Naive thymus-derived CD4-positive, alpha-beta T cell (primary cell): Measurements from ENCODE around the gene ANXA7. TPM values are rescaled to one million over a fixed set of nuclear protein-coding genes. Genes with fewer than 3 reads are reported as not detected.
A peak's percentile ranks its signal among the peaks of the same experiment; 100 is the strongest.

Source experiments
- ATAC-seq: fragments of 150-1000 bp; cut with Tn5 transposase; 2 replicates; pipeline ENCODE4 v1.10.0; 2021; ENCODE audit warnings: mild to moderate bottlenecking, moderate library complexity
- CTCF ChIA-PET: fragments of 350-600 bp; sonication (Branson Sonifier 250); formaldehyde crosslinking; loops from one replicate; lab custom pipeline; 2021; ENCODE audit warnings: antibody characterized with exemption; lab: Charles Lee
- POLR2A ChIA-PET: fragments of 350-600 bp; sonication (Branson Sonifier 250); formaldehyde crosslinking; loops from one replicate; lab custom pipeline; 2021; ENCODE audit warnings: antibody characterized with exemption, inconsistent platforms; lab: Charles Lee
- DNase-seq, 9 donors: peaks; one replicate each; pipeline versions ENCODE4 v3.0.0 to v3.0.0-alpha.2; 2020 to 2022; ENCODE audit warnings: mixed read lengths in 1 of 9
- H3K27ac ChIP-seq: one replicate; pipeline ENCODE4 v1.7.0; 2013; ENCODE audit warnings: mild to moderate bottlenecking, low read depth, low read length, moderate library complexity
- H3K27me3 ChIP-seq, 2 donors: one replicate each; pipeline ENCODE4 v1.7.0; 2013; ENCODE audit warnings: low read length in 2 of 2, mild to moderate bottlenecking in 2 of 2, moderate library complexity in 2 of 2; ENCODE audit not compliant: control insufficient read depth in 2 of 2, insufficient read depth in 2 of 2
- H3K36me3 ChIP-seq, 3 experiments: 1 replicate in 2 of 3; 2 replicates in 1 of 3; pipeline ENCODE4 v1.7.0; 2013; ENCODE audit warnings: low read length in 3 of 3, mild to moderate bottlenecking in 3 of 3, moderate library complexity in 1 of 3; ENCODE audit not compliant: insufficient read depth in 3 of 3, control insufficient read depth in 2 of 3
- H3K4me1 ChIP-seq, 2 donors: one replicate each; pipeline ENCODE4 v1.7.0; 2013; ENCODE audit warnings: low read length in 2 of 2, mild to moderate bottlenecking in 2 of 2, moderate library complexity in 1 of 2; ENCODE audit not compliant: control insufficient read depth in 2 of 2, insufficient read depth in 2 of 2
- H3K4me3 ChIP-seq: 2 replicates; pipeline ENCODE4 v1.7.0; 2013; ENCODE audit warnings: mild to moderate bottlenecking, low read length
- H3K9me3 ChIP-seq, 3 experiments: 1 replicate in 2 of 3; 2 replicates in 1 of 3; pipeline ENCODE4 v1.7.0; 2013; ENCODE audit warnings: low read length in 3 of 3; ENCODE audit not compliant: control insufficient read depth in 2 of 3
- H3K27ac Mint-ChIP-seq, 9 donors: one replicate each; pipeline ENCODE4 v1.8.0; 2020 to 2022; ENCODE audit warnings: mixed read lengths in 9 of 9, mild to moderate bottlenecking in 8 of 9, moderate library complexity in 5 of 9, inconsistent platforms in 2 of 9
- H3K27me3 Mint-ChIP-seq, 5 donors: one replicate each; pipeline ENCODE4 v1.8.0; 2021 to 2022; ENCODE audit warnings: mixed read lengths in 5 of 5, mild to moderate bottlenecking in 1 of 5
- H3K36me3 Mint-ChIP-seq, 5 donors: one replicate each; pipeline ENCODE4 v1.8.0; 2020 to 2022; ENCODE audit warnings: mixed read lengths in 5 of 5, mild to moderate bottlenecking in 3 of 5, inconsistent platforms in 1 of 5
- H3K4me1 Mint-ChIP-seq, 7 donors: one replicate each; pipeline ENCODE4 v1.8.0; 2020 to 2022; ENCODE audit warnings: mixed read lengths in 7 of 7, mild to moderate bottlenecking in 3 of 7, inconsistent platforms in 1 of 7
- H3K4me3 Mint-ChIP-seq, 10 donors: one replicate each; pipeline ENCODE4 v1.8.0; 2020 to 2022; ENCODE audit warnings: mild to moderate bottlenecking in 10 of 10, mixed read lengths in 10 of 10, moderate library complexity in 6 of 10, inconsistent platforms in 2 of 10
- H3K9me3 Mint-ChIP-seq, 11 donors: one replicate each; pipeline ENCODE4 v1.8.0; 2020 to 2022; ENCODE audit warnings: mixed read lengths in 11 of 11, mild to moderate bottlenecking in 4 of 11, inconsistent platforms in 1 of 11, moderate library complexity in 1 of 11
- intact Hi-C, 2 donors: fragments of 100-400 bp; cut with micrococcal nuclease; formaldehyde crosslinking; loops; one replicate each; pipeline ENCODE4 v1.15.1; 2023
- polyA plus RNA-seq, 2 donors: library from polyadenylated mRNA; unstranded; fragments of 300-500 nt; fragmentation: Illumina TruSeq; gene quantifications; one replicate each; pipeline ENCODE4 v1.2.3, GENCODE V29; 2021
- total RNA-seq, 6 experiments: library from RNA in 5 of 6; stranded (reverse) in 5 of 6; gene quantifications; 1 replicate in 5 of 6; 2 replicates in 1 of 6; pipeline ENCODE4 v1.2.3 and lab custom pipeline; 2021 to 2026

Gene ANXA7
- total and polyA plus RNA-seq, 7 experiments from 2014 or later = 74.8 to 205 (median 99.6) TPM

GRCh38 chr10:73358331-73359279 is 55.3 kb downstream of the ANXA7 start, which contains the start of gene CFAP70:
Gene CFAP70 (minus strand): TSS chr10:73358864. CDS start chr10:73354796, 4,068 bp downstream.
- peak within 1 kb of the TSS; percentile 91 to 99 (median 94) for H3K4me3 Mint-ChIP-seq
- H3K27ac Mint-ChIP-seq = peak within 1 kb of the TSS; percentile 92 to 99 (median 97)
- no peaks in the 10 kb centered on the region for H3K27me3 ChIP-seq
- POLR2A ChIA-PET = interaction anchor here (0.9 to 2.3 kb wide), 6 partner anchors 55 to 137 kb away, joined by 3 to 13 read pairs (median 8); partner anchors contain the start of genes ANXA7, DNAJC9, MRPS16 and PPP3CB
- peaks cover 11 to 20% (median 18%) of the 10 kb centered on the region in 7 donors for H3K4me1 Mint-ChIP-seq
- no peaks in the 10 kb centered on the region for H3K9me3 ChIP-seq
- intact Hi-C loops = loop anchor here (1.0 to 5.0 kb wide), 11 partner anchors 56 to 1754 kb away; partner anchors contain the start of genes ANXA7 (in 2 of the 2), MRPS16 (in 2 of the 2), DNAJC9 (in 1 of the 2) and P4HA1 (in 1 of the 2)
- peak; percentile 97 for ATAC-seq
- H3K36me3 ChIP-seq = peaks cover 0 to 4% (median 0%) of the 10 kb centered on the region in 3 experiments
- CTCF ChIA-PET = interaction anchor here (0.6 kb wide), 1 partner anchor 1173 kb away, joined by 3 read pairs; no protein-coding TSS in a partner anchor
- peaks cover 0 to 2% (median 0%) of the 10 kb centered on the region in 11 donors for H3K9me3 Mint-ChIP-seq
- peaks cover 4 to 5% of the 10 kb centered on the region in 2 donors for H3K4me1 ChIP-seq
- peaks cover 0 to 23% (median 0%) of the 10 kb centered on the region in 5 donors for H3K27me3 Mint-ChIP-seq
- H3K4me3 ChIP-seq = peak within 1 kb of the TSS; percentile 70
- H3K27ac ChIP-seq = peak within 1 kb of the TSS; percentile 85
- DNase-seq = peak; percentile 79 to 97 (median 95)
- peaks cover 0 to 10% (median 7%) of the 10 kb centered on the region in 5 donors for H3K36me3 Mint-ChIP-seq

- DNase-seq = no peak
- ChIA-PET POLR2A (interaction anchor here (0.7 to 2.3 kb wide), 7 partner anchors 9 to 137 kb away, joined by 3 to 13 read pairs (median 7); partner anchors contain the start of genes ANXA7, DNAJC9, MRPS16 and PPP3CB), CTCF (interaction anchor here (0.6 to 1.3 kb wide), 2 partner anchors 94 to 1172 kb away, joined by 3 read pairs; no protein-coding TSS in a partner anchor)
- peaks cover 0 to 23% (median 0%) of the 10 kb centered on the region in 5 donors for H3K27me3 Mint-ChIP-seq
- no peak for ATAC-seq
- H3K36me3 Mint-ChIP-seq = peaks cover 0 to 10% (median 5%) of the 10 kb centered on the region in 5 donors
- peaks cover 11 to 20% (median 18%) of the 10 kb centered on the region in 7 donors for H3K4me1 Mint-ChIP-seq
- peaks cover 4 to 5% of the 10 kb centered on the region in 2 donors for H3K4me1 ChIP-seq
- no peaks in the 10 kb centered on the region for H3K9me3 ChIP-seq
- peak overlapping the region; percentile 92 to 99 (median 97) for H3K27ac Mint-ChIP-seq
- H3K9me3 Mint-ChIP-seq = peaks cover 0 to 2% (median 0%) of the 10 kb centered on the region in 11 donors
- intact Hi-C loops = loop anchor here (1.0 to 5.0 kb wide), 11 partner anchors 56 to 1754 kb away; partner anchors contain the start of genes ANXA7 (in 2 of the 2), MRPS16 (in 2 of the 2), DNAJC9 (in 1 of the 2) and P4HA1 (in 1 of the 2)
- peak overlapping the region; percentile 91 to 99 (median 94) for H3K4me3 Mint-ChIP-seq
- H3K4me3 ChIP-seq = peak overlapping the region; percentile 70
- no peaks in the 10 kb centered on the region for H3K27me3 ChIP-seq
- peak overlapping the region; percentile 85 for H3K27ac ChIP-seq
- peaks cover 0 to 4% (median 0%) of the 10 kb centered on the region in 3 experiments for H3K36me3 ChIP-seq
Observed at GRCh38 chr10:73357821-73358220, 56.0 kb downstream of the ANXA7 start.

- H3K9me3 Mint-ChIP-seq = peaks cover 0 to 2% (median 0%) of the 10 kb centered on the region in 11 donors
- ATAC-seq = no peak
Observed at GRCh38 chr10:73357166-73357565, 56.7 kb downstream of the ANXA7 start.

GRCh38 chr10:73344269-73344668 is 69.6 kb downstream of the ANXA7 start:
- CTCF ChIA-PET = no interaction called here
- Histone ChIP-seq H3K27me3 (no peaks in the 10 kb centered on the region), H3K36me3 (no peaks in the 10 kb centered on the region), H3K4me3 (no peak overlapping the region), H3K9me3 (no peaks in the 10 kb centered on the region), H3K27ac (no peak overlapping the region), H3K4me1 (no peaks in the 10 kb centered on the region)
- ATAC-seq (no peak), DNase-seq (no peak)
- intact Hi-C loops = no loop called here
- POLR2A ChIA-PET = no interaction called here
- peaks cover 0 to 8% (median 0%) of the 10 kb centered on the region in 5 donors for H3K27me3 Mint-ChIP-seq
- H3K4me1 Mint-ChIP-seq = no peaks in the 10 kb centered on the region
- H3K9me3 Mint-ChIP-seq = no peaks in the 10 kb centered on the region
- peaks cover 0 to 19% (median 6%) of the 10 kb centered on the region in 5 donors for H3K36me3 Mint-ChIP-seq
- H3K4me3 Mint-ChIP-seq = no peak overlapping the region
- no peak overlapping the region for H3K27ac Mint-ChIP-seq

More at GRCh38 chr10:73357166-73357565, 56.7 kb downstream of the ANXA7 start:
- Histone ChIP-seq H3K4me3 (no peak overlapping the region), H3K27me3 (no peaks in the 10 kb centered on the region), H3K9me3 (no peaks in the 10 kb centered on the region), H3K4me1 (peaks cover 4 to 5% of the 10 kb centered on the region in 2 donors), H3K36me3 (peaks cover 0 to 4% (median 0%) of the 10 kb centered on the region in 3 experiments), H3K27ac (no peak overlapping the region)
- peaks cover 11 to 20% (median 18%) of the 10 kb centered on the region in 7 donors for H3K4me1 Mint-ChIP-seq
- CTCF ChIA-PET = interaction anchor here (1.3 kb wide), 1 partner anchor 94 kb away, joined by 3 read pairs; no protein-coding TSS in a partner anchor
- no peak for DNase-seq
- intact Hi-C loops = loop anchor here in 1 of 2 donors (5.0 kb wide), 2 partner anchors 385 to 1755 kb away; partner anchors contain the start of genes SAMD8 and SEC24C
- peaks cover 0 to 27% (median 0%) of the 10 kb centered on the region in 5 donors for H3K27me3 Mint-ChIP-seq
- peaks cover 0 to 6% (median 5%) of the 10 kb centered on the region in 5 donors for H3K36me3 Mint-ChIP-seq
- POLR2A ChIA-PET = interaction anchor here (0.7 to 2.3 kb wide), 4 partner anchors 9 to 138 kb away, joined by 3 to 13 read pairs (median 8); partner anchors contain the start of genes ANXA7, DNAJC9 and PPP3CB
- peak overlapping the region in 8 of 9 donors; percentile 79 to 99 (median 96) for H3K27ac Mint-ChIP-seq
- peak overlapping the region; percentile 32 to 98 (median 94) for H3K4me3 Mint-ChIP-seq

GRCh38 chr10:73340121-73340520 is 73.7 kb downstream of the ANXA7 start:
- POLR2A ChIA-PET = no interaction called here
- ATAC-seq (no peak), DNase-seq (no peak)
- Histone ChIP-seq H3K36me3 (no peaks in the 10 kb centered on the region), H3K27ac (no peak overlapping the region), H3K4me3 (no peak overlapping the region), H3K9me3 (no peaks in the 10 kb centered on the region), H3K27me3 (no peaks in the 10 kb centered on the region), H3K4me1 (no peaks in the 10 kb centered on the region)
- Mint-ChIP-seq H3K36me3 (peaks cover 0 to 7% (median 0%) of the 10 kb centered on the region in 5 donors), H3K4me1 (no peaks in the 10 kb centered on the region), H3K27me3 (peaks cover 0 to 6% (median 0%) of the 10 kb centered on the region in 5 donors), H3K9me3 (no peaks in the 10 kb centered on the region), H3K27ac (no peak overlapping the region), H3K4me3 (no peak overlapping the region)
- intact Hi-C loops = no loop called here
- CTCF ChIA-PET = no interaction called here

- Mint-ChIP-seq H3K4me3 (no peak overlapping the region), H3K27me3 (peaks cover 0 to 4% (median 0%) of the 10 kb centered on the region in 5 donors), H3K36me3 (peaks cover 0 to 8% (median 0%) of the 10 kb centered on the region in 5 donors), H3K4me1 (no peaks in the 10 kb centered on the region), H3K9me3 (no peaks in the 10 kb centered on the region), H3K27ac (no peak overlapping the region)
- Histone ChIP-seq H3K27me3 (no peaks in the 10 kb centered on the region), H3K9me3 (no peaks in the 10 kb centered on the region), H3K4me3 (no peak overlapping the region), H3K4me1 (no peaks in the 10 kb centered on the region), H3K36me3 (no peaks in the 10 kb centered on the region), H3K27ac (no peak overlapping the region)
- ChIA-PET POLR2A (no interaction called here), CTCF (no interaction called here)
- DNase-seq = no peak
- no peak for ATAC-seq
- intact Hi-C loops = no loop called here
Observed at GRCh38 chr10:73339436-73339835, 74.4 kb downstream of the ANXA7 start.
